GM18873 (cell line): ENCODE results near the gene TYW3.

ENCODE experiments used
- ATAC-seq: cut with Tn5 transposase; IDR thresholded peaks from one replicate; pipeline ENCODE4 v1.9.1; 2021; ENCODE audit warnings: mild to moderate bottlenecking, moderate library complexity, moderate number of reproducible peaks; ENCODE audit not compliant: unreplicated experiment, low FRiP score

The TYW3 gene

DNA sequence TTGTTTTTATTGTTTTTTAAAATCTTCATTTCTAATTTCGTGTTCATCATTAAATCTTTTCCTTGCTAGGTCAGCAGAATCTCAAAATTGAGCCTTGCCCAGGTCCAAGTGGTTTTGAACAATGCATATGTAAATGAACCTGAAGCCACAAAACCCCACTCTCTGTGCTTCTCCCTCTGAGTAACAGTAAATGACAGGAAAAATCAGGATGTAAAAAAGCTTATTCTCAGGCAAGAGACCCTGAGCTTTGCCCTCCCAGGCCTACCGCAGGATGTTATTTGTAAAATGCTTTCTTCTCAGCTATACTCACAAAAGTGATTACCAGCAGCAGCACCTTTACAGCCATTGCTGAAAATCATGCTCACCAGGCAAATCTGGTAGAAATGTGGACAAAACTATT is 47.6 kb downstream of the TYW3 start:
- ATAC-seq: no peak

- no peak for ATAC-seq
Measured at GRCh38 chr1:74785944-74786343, 53.0 kb downstream of the TYW3 start.

DNA sequence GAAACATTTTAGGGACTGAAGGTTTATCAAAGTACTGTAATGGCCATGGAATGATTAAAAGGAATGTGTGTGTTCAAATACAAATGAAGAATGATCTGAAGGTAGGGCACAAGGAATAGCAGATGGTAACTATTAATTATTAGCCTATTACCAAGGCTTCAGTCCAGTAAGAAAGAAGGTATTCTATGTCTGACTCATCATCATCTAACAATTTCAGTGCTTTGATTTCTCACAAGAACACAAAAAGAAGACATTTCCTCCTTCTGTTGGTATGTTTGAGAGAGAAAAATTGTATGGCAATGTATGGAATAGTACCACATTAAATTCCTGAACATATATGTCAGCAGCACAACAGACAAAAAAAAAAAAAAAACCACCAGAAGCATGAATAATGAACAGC is 57.5 kb downstream of the TYW3 start:
- ATAC-seq: no peak

GRCh38 chr1:74791491-74791890 is 58.5 kb downstream of the TYW3 start:
- no peak for ATAC-seq

GRCh38 chr1:74799119-74799657 is 66.2 kb downstream of the TYW3 start:
- ATAC-seq: no peak

DNA sequence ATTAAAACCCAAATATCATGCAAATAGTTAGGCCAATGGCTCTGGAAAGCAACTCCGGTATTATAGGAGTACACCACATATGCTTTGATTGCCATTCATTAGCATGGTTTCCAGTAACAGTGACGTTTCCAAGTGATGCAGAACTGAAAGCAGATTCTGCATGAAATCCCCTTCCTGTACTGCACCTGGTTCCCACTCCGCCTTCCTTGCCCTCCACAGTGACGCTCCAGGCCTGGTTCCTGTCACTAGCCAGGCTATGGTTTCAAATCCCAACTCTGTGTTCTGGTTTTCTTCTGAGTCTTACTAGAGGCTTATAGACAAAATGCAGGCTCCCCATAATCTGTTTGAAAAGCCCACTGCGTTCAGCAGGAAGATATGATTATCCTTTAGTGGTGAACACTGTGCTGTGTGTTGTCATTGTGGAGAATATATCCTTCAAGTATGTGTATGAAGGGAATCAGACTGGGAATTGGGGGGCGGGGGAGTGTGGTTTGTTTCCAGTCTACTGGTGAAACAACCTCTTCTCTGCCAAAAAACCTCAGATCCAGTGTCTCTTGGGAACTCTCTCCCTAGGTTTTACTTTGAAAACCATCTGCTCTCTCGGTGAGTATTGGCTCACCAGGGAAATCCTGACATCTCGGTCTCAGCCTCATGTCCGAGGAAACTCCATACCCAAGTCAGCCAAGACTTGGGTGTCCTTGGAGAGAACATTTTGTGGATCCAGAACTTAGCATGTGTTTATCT is 78.7 kb downstream of the TYW3 start:
- peak; percentile 68 for ATAC-seq

- peak; percentile 92 for ATAC-seq
Measured at GRCh38 chr1:74812180-74812541, 79.2 kb downstream of the TYW3 start.
